Suprapubic skin (tissue), 4 donors: ENCODE measurements around the gene CD47.

Source experiments
- CTCF ChIP-seq, 2 donors: fragments of 200-600 bp in 1 of 2; fragments of 450-650 bp in 1 of 2; sonication (generic) in 1 of 2; IDR thresholded peaks; one replicate each; pipeline ENCODE4 v1.5.1; 2016 to 2019; ENCODE audit warnings: antibody characterized with exemption in 2 of 2, mild to moderate bottlenecking in 1 of 2, moderate library complexity in 1 of 2
- EP300 ChIP-seq: sonication (generic); formaldehyde crosslinking; IDR thresholded peaks from one replicate; pipeline ENCODE4 v1.6.1; 2017; ENCODE audit warnings: antibody characterized with exemption
- POLR2A ChIP-seq, 2 donors: fragments of 450-650 bp; IDR thresholded peaks; one replicate each; pipeline ENCODE4 v1.6.1; 2017; ENCODE audit warnings: antibody characterized with exemption in 2 of 2, mild to moderate bottlenecking in 2 of 2, moderate library complexity in 2 of 2
- POLR2AphosphoS5 ChIP-seq, 3 donors: sonication (generic); formaldehyde crosslinking; IDR thresholded peaks; one replicate each; pipeline ENCODE4 v1.6.1; 2017; ENCODE audit warnings: antibody characterized with exemption in 3 of 3

GRCh38 chr3:108122276-108122675 is 31.4 kb upstream of the CD47 start:
- TF ChIP-seq POLR2A (IDR thresholded peaks at IDR 0.05) = no peak
- no peak for TF ChIP-seq CTCF (IDR thresholded peaks at IDR 0.05)
- no peak for TF ChIP-seq POLR2AphosphoS5 (IDR thresholded peaks at IDR 0.05)
- TF ChIP-seq EP300 = no peak
